Measurements from ENCODE around the gene TPSAB1.

Gene TPSAB1

GRCh38 chr16:1220841-1221627, 19.5 kb upstream of the TPSAB1 start:
- no peak overlapping the region for H3K4me3 ChIP-seq (replicated peaks in 1 of 2; ENCODE audit: low read depth in 2 of 2, low read length in 2 of 2)
- no peak for TF ChIP-seq CTCF (IDR thresholded peaks at IDR 0.05; ENCODE audit: low read depth, low read length)
- no peak for DNase-seq (ENCODE audit: low read depth in 2 of 2)

GRCh38 chr16:1221628-1222552, 18.6 kb upstream of the TPSAB1 start:
- no peak for TF ChIP-seq CTCF (IDR thresholded peaks at IDR 0.05; ENCODE audit: low read depth, low read length)
- no peak overlapping the region for H3K4me3 ChIP-seq (replicated peaks in 1 of 2; ENCODE audit: low read depth in 2 of 2, low read length in 2 of 2)
- peak in 1 of 2 donors; percentile 8 for DNase-seq (ENCODE audit: low read depth in 2 of 2)

- no peak overlapping the region for H3K4me3 ChIP-seq (replicated peaks in 1 of 2; ENCODE audit: low read depth in 2 of 2, low read length in 2 of 2)
- no peak for TF ChIP-seq CTCF (IDR thresholded peaks at IDR 0.05; ENCODE audit: low read depth, low read length)
- DNase-seq (ENCODE audit: low read depth in 2 of 2): no peak
Observed at GRCh38 chr16:1222553-1223354, 17.8 kb upstream of the TPSAB1 start.

- no peak for DNase-seq (ENCODE audit: low read depth in 2 of 2)
- no peak overlapping the region for H3K4me3 ChIP-seq (replicated peaks in 1 of 2; ENCODE audit: low read depth in 2 of 2, low read length in 2 of 2)
- TF ChIP-seq CTCF (IDR thresholded peaks at IDR 0.05; ENCODE audit: low read depth, low read length): no peak
Observed at GRCh38 chr16:1223355-1224214, 16.9 kb upstream of the TPSAB1 start.

- TF ChIP-seq CTCF (IDR thresholded peaks at IDR 0.05; ENCODE audit: low read depth, low read length): no peak
- H3K4me3 ChIP-seq (replicated peaks in 1 of 2; ENCODE audit: low read depth in 2 of 2, low read length in 2 of 2): no peak overlapping the region
- DNase-seq (ENCODE audit: low read depth in 2 of 2): no peak
Observed at GRCh38 chr16:1224558-1224957, 15.9 kb upstream of the TPSAB1 start.
